ENCODE data around the gene SLCO3A1.

DNA sequence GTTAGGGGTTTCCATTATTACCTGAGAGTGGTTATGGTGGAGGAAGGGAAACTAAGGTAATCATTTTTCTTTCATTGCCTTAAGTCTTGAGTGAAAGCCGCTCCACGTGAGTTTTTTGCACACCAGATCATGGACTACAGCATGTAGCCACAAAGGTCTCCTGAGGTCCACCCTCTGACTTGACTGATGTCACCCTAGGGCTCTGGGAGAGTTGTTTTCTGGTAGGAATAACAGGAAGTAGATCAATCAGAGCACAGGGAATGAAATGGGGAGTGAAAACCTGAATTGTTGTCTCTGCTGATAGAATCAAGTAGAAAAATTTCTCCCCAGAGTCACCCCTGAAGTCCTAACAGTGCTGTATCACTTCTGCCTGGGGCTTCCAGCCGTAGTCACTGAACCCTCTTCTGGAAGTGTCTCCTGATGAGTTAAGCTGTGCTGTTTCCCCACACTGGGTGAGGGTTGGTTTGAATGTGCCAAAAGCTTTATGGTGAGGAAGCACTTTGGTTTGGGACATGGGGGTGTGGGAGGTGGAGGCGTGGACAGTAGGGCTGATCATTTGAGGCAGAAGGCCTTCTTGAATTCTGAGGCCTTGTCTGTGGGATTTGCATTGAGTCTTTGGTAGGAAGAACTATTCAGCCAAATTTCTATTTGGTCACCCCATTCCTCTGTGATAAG lies 64.3 kb downstream of the SLCO3A1 start:
- TF ChIP-seq, protein P1, sequence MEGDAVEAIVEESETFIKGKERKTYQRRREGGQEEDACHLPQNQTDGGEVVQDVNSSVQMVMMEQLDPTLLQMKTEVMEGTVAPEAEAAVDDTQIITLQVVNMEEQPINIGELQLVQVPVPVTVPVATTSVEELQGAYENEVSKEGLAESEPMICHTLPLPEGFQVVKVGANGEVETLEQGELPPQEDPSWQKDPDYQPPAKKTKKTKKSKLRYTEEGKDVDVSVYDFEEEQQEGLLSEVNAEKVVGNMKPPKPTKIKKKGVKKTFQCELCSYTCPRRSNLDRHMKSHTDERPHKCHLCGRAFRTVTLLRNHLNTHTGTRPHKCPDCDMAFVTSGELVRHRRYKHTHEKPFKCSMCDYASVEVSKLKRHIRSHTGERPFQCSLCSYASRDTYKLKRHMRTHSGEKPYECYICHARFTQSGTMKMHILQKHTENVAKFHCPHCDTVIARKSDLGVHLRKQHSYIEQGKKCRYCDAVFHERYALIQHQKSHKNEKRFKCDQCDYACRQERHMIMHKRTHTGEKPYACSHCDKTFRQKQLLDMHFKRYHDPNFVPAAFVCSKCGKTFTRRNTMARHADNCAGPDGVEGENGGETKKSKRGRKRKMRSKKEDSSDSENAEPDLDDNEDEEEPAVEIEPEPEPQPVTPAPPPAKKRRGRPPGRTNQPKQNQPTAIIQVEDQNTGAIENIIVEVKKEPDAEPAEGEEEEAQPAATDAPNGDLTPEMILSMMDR (IDR thresholded peaks at IDR 0.05): no peak
- no peak for TF ChIP-seq POLR2A (IDR thresholded peaks at IDR 0.05)
